Dermis blood vessel endothelial cell (primary cell): Measurements from ENCODE around the gene DNAJC3. TPM values are rescaled to one million over a fixed set of nuclear protein-coding genes. Genes with fewer than 3 reads are reported as not detected.
"Not testable (repeated sequence)": the region's sequence is repeated elsewhere in the genome, so short reads cannot be mapped to it uniquely, and the experiment has no call there.

Experiments
- DNase-seq: peaks from one replicate; pipeline ENCODE4 v3.0.0; 2010
- total RNA-seq: library from RNA; depleted of rRNA; stranded (reverse); fragments of >200 nt; gene quantifications from 2 replicates; pipeline ENCODE4 v1.2.3, GENCODE V29; 2014

The DNAJC3 gene
- total RNA-seq, 1 donor from 2014 or later: 67.2 TPM

DNA sequence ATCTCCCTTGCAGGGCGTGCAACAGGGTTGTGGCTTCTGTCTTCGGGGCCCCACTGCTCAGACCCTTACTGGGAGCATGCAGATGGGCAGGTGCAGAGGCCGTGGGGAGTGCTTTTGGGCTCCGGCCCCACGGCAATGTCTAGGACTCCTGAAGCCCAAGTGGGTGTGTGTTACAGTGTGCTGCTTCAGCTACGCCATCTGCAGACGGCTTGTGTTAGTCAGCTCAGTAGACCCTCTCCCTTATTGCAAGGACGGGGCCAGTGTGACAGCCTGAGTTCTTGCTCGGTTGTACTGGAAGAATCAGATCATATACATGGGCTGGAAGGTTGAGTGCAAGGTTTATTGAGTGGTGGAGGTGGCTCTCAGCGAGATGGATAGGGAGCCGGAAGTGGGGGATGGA is 39.3 kb downstream of the DNAJC3 start:
- DNase-seq: no peak

DNA sequence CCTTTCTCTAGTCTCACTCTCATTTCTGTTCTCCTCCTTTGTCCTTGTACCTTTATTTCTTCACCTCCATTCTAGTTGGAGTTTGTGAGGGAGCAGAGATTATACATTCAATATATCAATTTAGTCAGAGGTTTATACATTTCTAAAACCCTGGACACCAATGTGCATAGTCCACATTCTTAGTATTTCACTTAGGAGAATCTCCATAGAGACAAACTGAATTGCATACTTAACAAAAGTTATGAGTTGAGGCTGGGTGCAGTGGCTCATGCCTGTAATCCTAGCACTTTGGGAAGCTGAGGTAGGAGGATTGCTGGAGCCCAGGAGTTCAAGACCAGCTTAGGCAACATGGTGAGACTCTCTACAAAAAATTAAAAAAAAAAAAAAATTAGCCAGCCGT is 45.3 kb downstream of the DNAJC3 start:
- no peak for DNase-seq

DNA sequence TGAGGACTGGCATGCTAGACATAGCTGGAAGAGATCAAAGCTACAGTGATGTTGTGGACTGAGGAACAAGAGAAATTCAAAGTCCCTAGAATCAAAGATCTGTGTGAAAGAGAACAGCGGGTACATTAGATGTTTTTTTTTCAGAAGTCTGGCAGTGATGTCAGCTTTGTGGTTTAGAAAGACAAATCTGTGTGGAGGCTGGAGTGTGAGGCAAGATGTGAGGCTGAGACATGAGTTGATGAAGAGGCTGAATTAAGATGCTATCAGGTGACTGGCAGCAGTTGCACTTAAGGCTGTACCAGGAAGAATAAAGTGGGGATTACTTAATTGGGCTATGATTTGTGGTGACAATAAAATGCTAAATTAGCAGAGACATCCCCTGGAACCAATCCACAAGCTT is 46.5 kb downstream of the DNAJC3 start:
- DNase-seq: no peak

DNA sequence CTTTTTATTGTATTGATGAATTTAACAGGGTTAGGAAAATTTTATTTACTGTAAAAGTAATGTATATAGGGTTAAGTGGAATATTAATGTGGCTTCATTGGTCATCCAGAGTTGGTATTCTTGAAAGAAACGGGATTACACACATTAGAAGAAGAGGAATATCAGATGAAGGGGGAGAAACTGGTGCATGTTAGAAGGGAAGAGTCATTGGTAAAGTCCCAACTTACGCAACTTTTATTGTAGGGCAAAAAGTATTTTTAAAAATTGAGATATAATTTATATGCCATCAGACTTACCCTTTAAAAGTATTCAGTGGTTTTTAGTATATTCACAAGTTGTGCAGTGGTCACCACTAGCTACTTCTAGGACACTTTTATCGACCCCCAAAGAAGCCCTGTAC is 47.3 kb downstream of the DNAJC3 start:
- no peak for DNase-seq

- no peak for DNase-seq
These were observed 49.9 kb downstream of the DNAJC3 start for GRCh38 chr13:95726876-95727275.

- DNase-seq: no peak
These were observed 52.0 kb downstream of the DNAJC3 start for GRCh38 chr13:95728957-95729356.

GRCh38 chr13:95734124-95734523 is 57.2 kb downstream of the DNAJC3 start:
- no peak for DNase-seq

- DNase-seq: not testable (repeated sequence)
These were observed 63.4 kb downstream of the DNAJC3 start for GRCh38 chr13:95740071-95740978.

GRCh38 chr13:95740979-95741320 is 64.0 kb downstream of the DNAJC3 start:
- no peak for DNase-seq

DNA sequence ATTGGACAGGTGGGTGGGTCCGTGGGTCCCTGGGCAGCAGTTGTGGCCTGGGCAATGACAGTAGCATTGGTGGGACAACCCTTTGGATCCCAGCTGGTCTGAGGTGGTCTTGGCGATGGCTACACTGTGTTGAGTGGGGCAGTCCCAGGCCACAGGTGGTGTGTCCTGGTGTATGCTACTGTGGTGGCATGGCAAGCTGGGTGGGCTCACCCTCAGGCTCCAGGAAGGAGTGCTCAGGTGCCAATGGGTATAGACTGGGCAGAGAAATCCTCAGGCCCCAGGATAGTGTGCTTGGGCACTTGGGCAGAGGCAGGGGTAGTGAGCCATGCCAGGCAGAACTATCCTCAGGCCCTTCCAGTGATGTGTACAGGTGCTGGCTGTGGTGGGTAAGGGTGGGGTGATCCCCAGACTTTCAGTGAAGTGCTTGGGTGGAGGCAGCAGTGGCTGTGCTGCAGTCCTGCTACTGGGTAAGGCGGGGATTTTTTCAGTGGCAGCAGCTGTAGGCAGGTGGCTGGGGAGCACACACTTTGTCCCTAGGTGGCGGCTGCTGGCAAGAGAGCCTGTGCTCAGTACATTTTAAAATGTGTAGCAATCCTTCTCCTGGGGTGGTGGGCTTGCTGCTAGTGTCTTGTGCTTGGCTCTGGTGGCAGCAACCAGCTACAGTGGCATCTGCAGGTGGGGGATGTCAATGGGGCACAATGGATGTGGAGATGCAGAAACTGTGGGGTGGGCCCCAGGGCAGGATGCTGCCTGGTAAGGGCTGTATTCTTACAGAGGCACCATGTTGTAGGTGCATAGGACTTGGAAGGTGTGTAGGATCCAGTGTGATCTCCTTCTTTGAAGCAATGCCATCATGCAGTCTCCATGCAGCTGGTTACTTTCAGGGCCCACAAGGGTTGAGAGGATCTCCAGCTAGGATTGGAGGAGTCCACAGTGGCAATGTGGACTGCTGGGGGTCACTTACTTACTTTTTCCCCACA is 64.9 kb downstream of the DNAJC3 start:
- no peak for DNase-seq

- DNase-seq: no peak
These were observed 66.3 kb downstream of the DNAJC3 start for GRCh38 chr13:95743192-95743591.

- DNase-seq: no peak
These were observed 68.3 kb downstream of the DNAJC3 start for GRCh38 chr13:95745289-95745688.

DNA sequence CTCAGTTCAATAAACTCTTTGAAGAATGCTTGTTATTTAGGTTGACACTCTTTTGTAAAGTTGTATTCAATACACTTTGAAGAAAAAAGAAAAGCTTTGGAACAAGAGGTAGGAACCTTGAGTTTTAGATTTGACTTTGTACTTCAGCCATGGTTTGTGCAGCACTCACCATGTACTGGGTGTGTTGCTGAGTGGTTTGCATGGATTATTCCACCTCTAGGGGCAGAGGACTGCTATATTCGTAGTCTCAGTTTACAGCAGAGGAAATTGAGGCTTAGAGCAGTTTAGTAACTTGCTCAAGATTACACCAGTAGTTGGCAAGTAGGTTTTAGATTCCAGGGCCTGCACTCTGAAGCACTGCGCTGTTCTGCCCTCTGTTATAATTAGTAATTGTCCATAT is 68.8 kb downstream of the DNAJC3 start:
- DNase-seq: no peak

- DNase-seq: no peak
These were observed 72.6 kb downstream of the DNAJC3 start for GRCh38 chr13:95749545-95749944.

DNA sequence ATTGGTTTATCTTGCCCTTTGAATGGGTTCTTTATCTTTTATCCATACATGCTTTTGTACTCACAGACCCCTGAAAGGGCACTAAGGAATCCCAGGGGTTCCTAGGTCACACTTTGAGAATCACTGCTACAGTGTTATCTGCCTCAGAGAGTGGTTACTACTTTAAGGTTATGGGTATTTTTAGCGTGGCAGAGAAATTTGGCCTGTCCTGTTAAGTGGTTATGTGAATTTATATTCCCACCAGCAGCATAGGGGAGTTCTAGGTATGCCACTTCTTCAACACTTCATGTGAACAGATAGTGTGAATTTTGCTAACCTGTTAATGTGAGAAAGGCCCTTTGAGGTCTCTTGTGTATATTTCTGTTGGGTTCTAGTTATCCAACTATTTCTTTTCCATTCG is 75.7 kb downstream of the DNAJC3 start:
- DNase-seq: no peak

DNA sequence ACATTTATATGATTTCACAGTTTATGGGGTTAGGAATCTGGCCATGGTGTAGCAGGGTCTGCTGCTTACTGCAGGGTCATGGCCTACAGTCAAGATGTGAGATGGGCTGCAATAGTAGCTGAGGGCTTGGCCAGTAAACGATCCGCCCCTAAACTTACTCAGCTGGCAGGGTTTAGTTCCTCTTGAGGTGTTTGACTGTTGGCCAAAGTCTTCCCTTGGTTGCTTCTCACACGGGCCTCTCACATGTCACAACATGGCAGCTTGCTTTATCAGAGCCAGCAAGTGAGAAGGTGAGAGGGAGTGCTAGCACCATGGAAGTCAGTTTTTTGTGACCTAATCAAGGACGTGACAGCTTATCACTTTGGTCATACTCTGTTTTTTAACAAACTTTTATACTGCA is 77.1 kb downstream of the DNAJC3 start:
- no peak for DNase-seq

GRCh38 chr13:95756072-95756471 is 79.1 kb downstream of the DNAJC3 start:
- no peak for DNase-seq

- DNase-seq: not testable (repeated sequence)
These were observed 85.7 kb downstream of the DNAJC3 start for GRCh38 chr13:95762626-95763025.

GRCh38 chr13:95763601-95764000 is 86.7 kb downstream of the DNAJC3 start:
- DNase-seq: no peak

- no peak for DNase-seq
These were observed 95.0 kb downstream of the DNAJC3 start for GRCh38 chr13:95771905-95772304.

DNA sequence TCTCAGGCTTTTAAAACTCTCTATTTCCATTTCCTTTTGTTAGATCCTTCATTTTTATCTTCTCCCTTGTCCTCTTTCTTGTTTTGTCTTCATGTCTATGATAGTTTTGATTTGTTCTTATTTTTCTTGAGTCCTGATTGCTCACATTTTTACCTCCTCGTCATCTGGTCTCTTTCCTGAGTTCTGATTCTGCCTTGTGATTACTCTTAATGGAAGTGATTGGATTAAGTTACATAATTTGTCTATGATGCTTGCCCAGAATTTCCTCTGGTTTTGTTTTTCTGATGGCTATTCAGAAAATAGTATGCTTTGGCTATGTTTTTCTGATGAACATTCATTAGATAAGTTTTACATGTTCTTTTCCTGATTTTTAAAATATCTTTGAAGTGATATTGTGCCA is 102.6 kb downstream of the DNAJC3 start:
- DNase-seq: no peak

DNA sequence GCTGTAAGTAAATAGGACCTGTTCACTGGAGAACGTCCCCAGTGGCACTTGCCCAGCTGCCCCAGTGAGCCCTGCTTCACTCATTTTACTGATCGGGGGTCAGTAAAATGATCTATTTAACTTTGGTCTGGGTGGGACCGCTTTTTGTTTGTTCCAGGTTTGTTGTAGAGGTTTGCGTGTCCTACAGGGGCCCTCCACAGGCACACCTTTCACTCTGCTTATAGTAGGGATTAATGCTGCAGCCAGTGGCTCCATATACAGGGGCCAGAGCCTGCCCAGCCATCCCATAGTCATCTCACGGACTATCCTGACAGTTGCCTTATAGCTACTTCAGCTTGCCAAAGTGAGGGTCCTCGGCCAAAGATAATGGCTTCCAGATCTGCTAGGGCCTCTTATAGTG is 104.1 kb downstream of the DNAJC3 start:
- no peak for DNase-seq

- not testable (repeated sequence) for DNase-seq
These were observed 105.0 kb downstream of the DNAJC3 start for GRCh38 chr13:95781940-95782339.

- DNase-seq: no peak
These were observed 106.8 kb downstream of the DNAJC3 start for GRCh38 chr13:95783747-95784146.
